Panc1 (cell line): Measurements from ENCODE around the gene SPZ1. TPM values are rescaled to one million over a fixed set of nuclear protein-coding genes. Genes with fewer than 3 reads are reported as not detected.

Experiments used
- ATAC-seq: fragments of 200-7000 bp; cut with Tn5 transposase; 2 replicates; pipeline ENCODE4 v1.9.1; 2020; ENCODE audit warnings: mild to moderate bottlenecking, moderate library complexity
- BruUV-seq: library from RNA; stranded (reverse); fragments of 400-500 nt; replicated peaks from 2 replicates; lab custom pipeline; 2021; lab: Mats Ljungman, UMichigan
- CTCF ChIA-PET: fragments of 300-600 bp; sonication (Branson Sonifier 250); formaldehyde crosslinking; loops from one replicate; lab custom pipeline; 2022; ENCODE audit warnings: antibody characterized with exemption; lab: Charles Lee
- POLR2A ChIA-PET: fragments of 300-600 bp; sonication (Branson Sonifier 250); formaldehyde crosslinking; loops from one replicate; lab custom pipeline; 2022; ENCODE audit warnings: antibody characterized with exemption; lab: Charles Lee
- DNase-seq: peaks from one replicate; pipeline ENCODE4 v3.0.0-alpha.2; 2010; ENCODE audit warnings: low read depth, low spot score
- H3K27ac ChIP-seq: 2 replicates; pipeline ENCODE4 v1.5.1; 2011; ENCODE audit warnings: mild to moderate bottlenecking, low read length, inconsistent platforms
- H3K27me3 ChIP-seq: fragments of 200-500 bp; sonication (Bioruptor generic); 2 replicates; pipeline ENCODE4 v1.6.0; 2014; ENCODE audit warnings: low read length, inconsistent platforms; ENCODE audit not compliant: control insufficient read depth, insufficient read depth
- H3K36me3 ChIP-seq: fragments of 200-500 bp; sonication (Bioruptor generic); 2 replicates; pipeline ENCODE4 v1.5.1; 2014; ENCODE audit warnings: inconsistent platforms, mild to moderate bottlenecking, low read length, moderate library complexity; ENCODE audit not compliant: control insufficient read depth, insufficient read depth
- H3K4me1 ChIP-seq: 2 replicates; pipeline ENCODE4 v1.5.1; 2011; ENCODE audit warnings: inconsistent platforms, mild to moderate bottlenecking, low read length, moderate library complexity; ENCODE audit not compliant: control insufficient read depth, insufficient read depth
- H3K4me3 ChIP-seq, 2 experiments: 2 replicates each; pipeline ENCODE4 v1.5.1; 2011 to 2012; ENCODE audit warnings: low read depth in 2 of 2, low read length in 2 of 2, mild to moderate bottlenecking in 2 of 2, inconsistent platforms in 1 of 2, moderate library complexity in 1 of 2
- H3K9me3 ChIP-seq: fragments of 200-500 bp; sonication (Bioruptor generic); 2 replicates; pipeline ENCODE4 v1.5.1; 2014; ENCODE audit warnings: low read depth, mild to moderate bottlenecking, inconsistent platforms, low read length, moderate library complexity; ENCODE audit not compliant: control insufficient read depth, insufficient read depth
- CTCF ChIP-seq: fragments of 450-650 bp; IDR thresholded peaks from 2 replicates; pipeline ENCODE4 v1.5.1; 2017; ENCODE audit warnings: mild to moderate bottlenecking
- POLR2AphosphoS5 ChIP-seq: IDR thresholded peaks from 2 replicates; pipeline ENCODE4 v1.6.1; 2012; ENCODE audit warnings: mild to moderate bottlenecking, low read depth, low read length, moderate library complexity
- REST ChIP-seq, 2 experiments: IDR thresholded peaks; 2 replicates each; pipeline ENCODE4 v1.6.1; 2011 to 2012; ENCODE audit warnings: low read depth in 2 of 2, control low read depth in 1 of 2, low read length in 1 of 2, mild to moderate bottlenecking in 1 of 2, moderate library complexity in 1 of 2; ENCODE audit not compliant: insufficient read depth in 1 of 2
- SIN3A ChIP-seq: IDR thresholded peaks from 2 replicates; pipeline ENCODE4 v1.6.1; 2012; ENCODE audit warnings: low read depth, mild to moderate bottlenecking, low read length, moderate library complexity, borderline replicate concordance; ENCODE audit not compliant: insufficient read depth
- TCF7L2 ChIP-seq: IDR thresholded peaks from 2 replicates; pipeline ENCODE4 v1.6.1; 2011; ENCODE audit warnings: mild to moderate bottlenecking, low read depth, low read length, inconsistent platforms
- in situ Hi-C: cut with HindIII; loops from 2 replicates; pipeline ENCODE4 v1.10.0; 2016; ENCODE audit warnings: low sequenced_read_pairs, low pct_unique_long_range_greater_than_20kb
- intact Hi-C: fragments of 100-400 bp; cut with micrococcal nuclease; formaldehyde crosslinking; loops from one replicate; pipeline ENCODE4 v1.10.0; 2022; ENCODE audit not compliant: unreplicated experiment
- total RNA-seq: library from RNA; stranded (reverse); gene quantifications from one replicate; pipeline ENCODE4 v1.2.1, GENCODE V29; 2021; ENCODE audit not compliant: unreplicated experiment

The SPZ1 gene
- total RNA-seq, 1 experiment from 2014 or later, result not detected

- POLR2A ChIA-PET, result no interaction called here
- no peak for ATAC-seq
- no TSS peak for BruUV-seq
- TF ChIP-seq REST (IDR thresholded peaks at IDR 0.05; ENCODE audit: insufficient read depth in 1 of 2, low read depth in 2 of 2, low read length in 1 of 2) (no peak), POLR2AphosphoS5 (no peak), SIN3A (no peak), CTCF (no peak), TCF7L2 (no peak)
- CTCF ChIA-PET, result no interaction called here
- Histone ChIP-seq H3K9me3 (no peaks in the 10 kb centered on the region), H3K36me3 (no peaks in the 10 kb centered on the region), H3K4me1 (no peaks in the 10 kb centered on the region), H3K27me3 (no peaks in the 10 kb centered on the region), H3K4me3 (no peak overlapping the region), H3K27ac (no peak overlapping the region)
- intact Hi-C loops (no loop called here), in situ Hi-C loops (no loop called here)
- DNase-seq, result no peak
Observed at GRCh38 chr5:80369521-80369920, 49.7 kb downstream of the SPZ1 start.

GRCh38 chr5:80370390-80370789 lies 50.6 kb downstream of the SPZ1 start:
- in situ Hi-C loops (no loop called here), intact Hi-C loops (no loop called here)
- Histone ChIP-seq H3K4me1 (no peaks in the 10 kb centered on the region), H3K27me3 (no peaks in the 10 kb centered on the region), H3K27ac (no peak overlapping the region), H3K4me3 (no peak overlapping the region), H3K36me3 (no peaks in the 10 kb centered on the region), H3K9me3 (no peaks in the 10 kb centered on the region)
- ATAC-seq (no peak), DNase-seq (no peak)
- BruUV-seq, result no TSS peak
- TF ChIP-seq CTCF, result no peak
- TF ChIP-seq TCF7L2, result no peak
- no peak for TF ChIP-seq SIN3A
- TF ChIP-seq POLR2AphosphoS5, result no peak
- no peak for TF ChIP-seq REST (IDR thresholded peaks at IDR 0.05; ENCODE audit: insufficient read depth in 1 of 2, low read depth in 2 of 2, low read length in 1 of 2)
- ChIA-PET POLR2A (no interaction called here), CTCF (interaction anchor here (0.7 kb wide), 1 partner anchor 132 kb away, joined by 3 read pairs; no protein-coding TSS in a partner anchor)

Other genes starting within 250 kb of the SPZ1 start
- 70.6 TPM for gene SERINC5, start 64.0 kb upstream of the SPZ1 start, total RNA-seq
- gene ZFYVE16, start 88.1 kb downstream of the SPZ1 start, total RNA-seq, result 54.6 TPM
- 2.8 TPM for gene FAM151B, start 168.1 kb downstream of the SPZ1 start, total RNA-seq